ENCODE measurements around the gene AGBL4. TPM values are rescaled to one million over a fixed set of nuclear protein-coding genes. Genes with fewer than 3 reads are reported as not detected.

The AGBL4 gene
- total RNA-seq, 6 experiments from 2014 or later = 0.06 to 1.8 (median 0.93) TPM

GRCh38 chr1:48701445-48701844 lies 1322.3 kb downstream of the AGBL4 start:
- no peak for DNase-seq
- intact Hi-C loops (cut with DNase I) = no loop called here
- TF ChIP-seq CTCF (IDR thresholded peaks at IDR 0.05) (no peak), POLR2A (IDR thresholded peaks at IDR 0.05) (no peak)
- Histone ChIP-seq H3K36me3 (no peaks in the 10 kb centered on the region), H3K4me1 (no peaks in the 10 kb centered on the region), H3K9me3 (no peaks in the 10 kb centered on the region), H3K27ac (no peak overlapping the region), H3K4me3 (no peak overlapping the region), H3K27me3 (no peaks in the 10 kb centered on the region)
- ATAC-seq = no peak
- WGBS (ENCODE audit: insufficient coverage, low coverage, low lambda C conversion rate, missing lambda C conversion rate) = 82% methylated on average over 2 of the region's 2 CpGs

GRCh38 chr1:48697066-48697707 lies 1326.6 kb downstream of the AGBL4 start:
- ATAC-seq = peak; percentile 75 to 92 (median 86)

GRCh38 chr1:48695161-48695560 lies 1328.6 kb downstream of the AGBL4 start:
- TF ChIP-seq CTCF (IDR thresholded peaks at IDR 0.05) = no peak
- no peak for TF ChIP-seq POLR2A (IDR thresholded peaks at IDR 0.05)
- peaks cover 0 to 6% (median 0%) of the 10 kb centered on the region in 4 donors for H3K4me1 ChIP-seq
- no peaks in the 10 kb centered on the region for H3K36me3 ChIP-seq
- intact Hi-C loops (cut with DNase I) = loop anchor here (5.0 to 10.0 kb wide), 2 partner anchors 120 to 128 kb away; no protein-coding TSS in a partner anchor
- H3K9me3 ChIP-seq = no peaks in the 10 kb centered on the region
- no peaks in the 10 kb centered on the region for H3K27me3 ChIP-seq
- H3K4me3 ChIP-seq = no peak overlapping the region
- DNase-seq = no peak
- ATAC-seq = no peak
- H3K27ac ChIP-seq = no peak overlapping the region
- 83% methylated on average over 2 of the region's 2 CpGs for WGBS (ENCODE audit: insufficient coverage, low coverage, low lambda C conversion rate, missing lambda C conversion rate)

More at GRCh38 chr1:48697066-48697707, 1326.6 kb downstream of the AGBL4 start:
- peaks cover 0 to 6% (median 0%) of the 10 kb centered on the region in 4 donors for H3K4me1 ChIP-seq
- no peaks in the 10 kb centered on the region for H3K27me3 ChIP-seq
- no peaks in the 10 kb centered on the region for H3K9me3 ChIP-seq
- intact Hi-C loops (cut with DNase I) = loop anchor here (5.0 to 10.0 kb wide), 2 partner anchors 122 to 130 kb away; no protein-coding TSS in a partner anchor
- no peaks in the 10 kb centered on the region for H3K36me3 ChIP-seq
- H3K4me3 ChIP-seq = no peak overlapping the region
- DNase-seq = peak; percentile 63 to 77 (median 67)
- 26% methylated on average over 5 of the region's 5 CpGs for WGBS (ENCODE audit: insufficient coverage, low coverage, low lambda C conversion rate, missing lambda C conversion rate)
- no peak for TF ChIP-seq POLR2A (IDR thresholded peaks at IDR 0.05)
- peak; percentile 82 to 98 (median 96) for TF ChIP-seq CTCF (IDR thresholded peaks at IDR 0.05)
- no peak overlapping the region for H3K27ac ChIP-seq

- H3K9me3 ChIP-seq = no peaks in the 10 kb centered on the region
- H3K4me1 ChIP-seq = peaks cover 0 to 6% (median 0%) of the 10 kb centered on the region in 4 donors
- H3K4me3 ChIP-seq = no peak overlapping the region
- DNase-seq (no peak), ATAC-seq (no peak)
- intact Hi-C loops (cut with DNase I) = loop anchor here in 1 of 2 donors (10.0 kb wide), 1 partner anchor 119 kb away; no protein-coding TSS in a partner anchor
- H3K36me3 ChIP-seq = no peaks in the 10 kb centered on the region
- no peaks in the 10 kb centered on the region for H3K27me3 ChIP-seq
- no peak overlapping the region for H3K27ac ChIP-seq
- TF ChIP-seq POLR2A (IDR thresholded peaks at IDR 0.05) = no peak
- TF ChIP-seq CTCF (IDR thresholded peaks at IDR 0.05) = no peak
- 63% methylated on average over 7 of the region's 12 CpGs for WGBS (ENCODE audit: insufficient coverage, low coverage, low lambda C conversion rate, missing lambda C conversion rate)
Observed at GRCh38 chr1:48693674-48694320, 1330.0 kb downstream of the AGBL4 start.
